HepG2 (cell line): Measurements from ENCODE around the gene SGIP1. TPM values are rescaled to one million over a fixed set of nuclear protein-coding genes. Genes with fewer than 3 reads are reported as not detected.
"Not testable (repeated sequence)": the region's sequence is repeated elsewhere in the genome, so short reads cannot be mapped to it uniquely, and the experiment has no call there.

ENCODE experiments used
- ATAC-seq: fragments of 200-7000 bp; cut with Tn5 transposase; 3 replicates; pipeline ENCODE4 v1.9.1; 2020; ENCODE audit warnings: mild to moderate bottlenecking, moderate library complexity
- BruUV-seq: library from RNA; stranded (reverse); fragments of 400-500 nt; replicated peaks from 2 replicates; lab custom pipeline; 2021; lab: Mats Ljungman, UMichigan
- CTCF ChIA-PET: fragments of 300-600 bp; formaldehyde crosslinking; extraction: SDS; loops from one replicate; lab custom pipeline; 2021; ENCODE audit warnings: low total read pairs, inconsistent platforms, low intra/inter-chr PET ratio; lab: Yijun Ruan, JAX
- POLR2A ChIA-PET: fragments of 350-600 bp; sonication (Branson Sonifier 250); formaldehyde crosslinking; loops from one replicate; lab custom pipeline; 2020; ENCODE audit warnings: antibody characterized with exemption, inconsistent platforms; lab: Yijun Ruan, JAX
- DNase-seq: peaks from one replicate; pipeline ENCODE4 v3.0.0-alpha.2; 2015; ENCODE audit warnings: low spot score
- FAIRE-seq: peaks from 3 replicates; lab custom pipeline; 2011; peaks lifted over from hg19 to GRCh38; lab: Jason Lieb, UNC
- H2AFZ ChIP-seq: one replicate; pipeline ENCODE4 v1.6.1; 2011; ENCODE audit warnings: low read length, inconsistent platforms
- H3K27ac ChIP-seq: fragments of 300-600 bp; 3 replicates; pipeline ENCODE4 v1.8.0; 2011; ENCODE audit warnings: mixed run types, mild to moderate bottlenecking, mixed read lengths, low read length, inconsistent platforms; ENCODE audit not compliant: insufficient read depth; ENCODE audit errors: extremely low read length
- H3K27me3 ChIP-seq, 2 experiments: fragments of 200-600 bp in 1 of 2; 2 replicates in 1 of 2; 3 replicates in 1 of 2; pipeline versions ENCODE4 v1.6.0 to v1.8.0; 2011; ENCODE audit warnings: low read length in 2 of 2, mild to moderate bottlenecking in 2 of 2, moderate library complexity in 2 of 2, inconsistent platforms in 1 of 2; ENCODE audit not compliant: insufficient read depth in 2 of 2, control insufficient read depth in 1 of 2
- H3K36me3 ChIP-seq, 2 experiments: fragments of 200-600 bp in 1 of 2; replicated peaks in 1 of 2; 2 replicates in 1 of 2; 3 replicates in 1 of 2; pipeline versions ENCODE4 v1.5.1 to v1.8.0; 2011; ENCODE audit warnings: low read length in 2 of 2, inconsistent platforms in 1 of 2; ENCODE audit not compliant: insufficient read depth in 2 of 2, control insufficient read depth in 1 of 2
- H3K4me1 ChIP-seq: 2 replicates; pipeline ENCODE4 v1.5.1; 2012; ENCODE audit warnings: low read length, inconsistent platforms; ENCODE audit not compliant: insufficient read depth
- H3K4me2 ChIP-seq: 2 replicates; pipeline ENCODE4 v1.6.0; 2011; ENCODE audit warnings: low read depth, low read length, inconsistent platforms
- H3K4me3 ChIP-seq, 3 experiments: fragments of 200-600 bp in 1 of 3; sonication (generic), shearing (Covaris generic) in 1 of 3; replicated peaks in 1 of 3; 2 replicates each; pipeline ENCODE4 v1.5.1; 2011 to 2016; ENCODE audit warnings: low read length in 3 of 3, inconsistent platforms in 2 of 3, low read depth in 2 of 3, mild to moderate bottlenecking in 2 of 3, control low read depth in 1 of 3, mixed read lengths in 1 of 3; ENCODE audit not compliant: insufficient read depth in 1 of 3
- H3K79me2 ChIP-seq: one replicate; pipeline ENCODE4 v1.6.1; 2011; ENCODE audit warnings: low read length, inconsistent platforms; ENCODE audit not compliant: insufficient read depth
- H3K9ac ChIP-seq: 2 replicates; pipeline ENCODE4 v1.6.0; 2011; ENCODE audit warnings: mild to moderate bottlenecking, low read depth, low read length, inconsistent platforms; ENCODE audit not compliant: insufficient read depth
- H3K9me3 ChIP-seq: 2 replicates; pipeline ENCODE4 v1.5.1; 2012; ENCODE audit warnings: mild to moderate bottlenecking, low read length
- H4K20me1 ChIP-seq: 2 replicates; pipeline ENCODE4 v1.6.0; 2011; ENCODE audit warnings: inconsistent platforms, mild to moderate bottlenecking, low read length, moderate library complexity; ENCODE audit not compliant: insufficient read depth
- WGBS: methylation state at CpG from one replicate; pipeline ENCODE4 v1.1.6; 2017; ENCODE audit warnings: low lambda C conversion rate; 5-methylcytosine and 5-hydroxymethylcytosine counted together
- in situ Hi-C: cut with HindIII; loops from 2 replicates; pipeline ENCODE4 v1.10.0; 2017; ENCODE audit warnings: low pct_unique_long_range_greater_than_20kb; ENCODE audit not compliant: extremely low pct_ligation_motif_present
- intact Hi-C: fragments of 100-400 bp; cut with micrococcal nuclease; formaldehyde crosslinking; loops from one replicate; pipeline ENCODE4 v1.10.0; 2022; ENCODE audit not compliant: unreplicated experiment
- microRNA-seq: library from miRNA; unstranded; fragments of <30 nt; microRNA quantifications from one replicate; pipeline ENCODE4, GENCODE V29; 2020
- polyA plus RNA-seq, 8 experiments: library from polyadenylated mRNA; depleted of rRNA in 3 of 8; stranded (reverse) in 7 of 8; unstranded in 1 of 8; fragments of >200 nt; fragmentation: Illumina TruSeq in 4 of 8; extraction: Trizol in 4 of 8; gene quantifications; 2 replicates each; pipeline versions ENCODE4 v1.2.1 to v1.2.3, GENCODE V29; 2011 to 2016; ENCODE audit warnings: low read depth in 4 of 8, missing spikeins in 1 of 8, mixed read lengths in 1 of 8; ENCODE audit not compliant: insufficient read depth in 1 of 8
- small RNA-seq, 3 experiments: library from RNA; depleted of rRNA; stranded (forward); fragments of <200 nt; gene quantifications; one replicate each; pipeline ENCODE3, GENCODE V24; 2012; ENCODE audit warnings: low read depth in 2 of 3, low replicate concordance in 1 of 3; ENCODE audit not compliant: insufficient read length in 3 of 3, insufficient read depth in 2 of 3
- total RNA-seq, 5 experiments: library from RNA; depleted of rRNA; stranded (reverse); fragments of >200 nt; fragmentation: Illumina TruSeq; extraction: Trizol; gene quantifications; 2 replicates each; pipeline ENCODE4 v1.2.3, GENCODE V29; 2016; ENCODE audit warnings: low read depth in 1 of 5

SGIP1 gene
- total and polyA plus RNA-seq, 2 of the 13 experiments (the other 11 are each of a cell fraction or from before 2014, with no cell fraction given) = not detected

- BruUV-seq, H4K20me1 ChIP-seq, H3K27me3 ChIP-seq, in situ Hi-C loops, intact Hi-C loops, H3K4me2 ChIP-seq, H3K9ac ChIP-seq, DNase-seq, FAIRE-seq, H3K36me3 ChIP-seq, CTCF ChIA-PET, H3K4me3 ChIP-seq, POLR2A ChIA-PET, H3K4me1 ChIP-seq, ATAC-seq, H3K79me2 ChIP-seq, H3K9me3 ChIP-seq, H3K27ac ChIP-seq, H2AFZ ChIP-seq: not testable (repeated sequence)
- WGBS = 30% methylated on average over 2 of the region's 2 CpGs
Observed at GRCh38 chr1:66795839-66796238, 261.9 kb downstream of the SGIP1 start.

Small RNA genes lying within 50 kb of the gene (microRNA-seq; reads per million reads assigned to microRNA genes)
- not detected for gene MIR3117

Small RNA genes lying within 50 kb of the gene (small RNA-seq; reads per million reads assigned to genes)
- gene MIR3117 = 0 to 0.33 (median 0) reads per million in 3 experiments

Other genes starting within 250 kb of the SGIP1 start
- not detected in 2 replicates for gene DYNLT5, start 218.3 kb downstream of the SGIP1 start, total RNA-seq (2016; rRNA removed; fragmentation: Illumina TruSeq; extraction: Trizol)
- not detected in 2 replicates for gene DYNLT5, start 218.3 kb downstream of the SGIP1 start, polyA plus RNA-seq (2011; rRNA removed)